Transverse colon (tissue), 3 donors: Measurements from ENCODE around the gene GPR21.

Source experiments
- EP300 ChIP-seq: sonication (generic); formaldehyde crosslinking; IDR thresholded peaks from one replicate; pipeline ENCODE4 v1.6.1; 2017; ENCODE audit warnings: antibody characterized with exemption, low read depth
- POLR2A ChIP-seq: fragments of 450-650 bp; IDR thresholded peaks from one replicate; pipeline ENCODE4 v1.6.1; 2016; ENCODE audit warnings: antibody characterized with exemption, mild to moderate bottlenecking, moderate library complexity
- POLR2AphosphoS5 ChIP-seq, 3 donors: sonication (generic); formaldehyde crosslinking; IDR thresholded peaks; one replicate each; pipeline ENCODE4 v1.6.1; 2016; ENCODE audit warnings: antibody characterized with exemption in 3 of 3

- TF ChIP-seq EP300 (no peak), POLR2AphosphoS5 (IDR thresholded peaks at IDR 0.05) (no peak), POLR2A (no peak)
Observed at GRCh38 chr9:123073441-123073840, 40.0 kb downstream of the GPR21 start.
